Uterus (tissue), 4 donors: ENCODE measurements around the gene FEN1. TPM values are rescaled to one million over a fixed set of nuclear protein-coding genes. Genes with fewer than 3 reads are reported as not detected.

ENCODE experiments used
- DNase-seq, 2 donors: peaks; one replicate each; pipeline ENCODE4 v3.0.0-alpha.2; 2019 to 2020
- H3K27ac ChIP-seq, 2 donors: fragments of 200-600 bp; sonication (generic); 1 replicate in 1 of 2; 2 replicates in 1 of 2; pipeline ENCODE4 v1.5.1; 2016 to 2018
- H3K27me3 ChIP-seq, 2 donors: fragments of 200-600 bp; sonication (generic); one replicate each; pipeline ENCODE4 v1.5.1; 2018 to 2019; ENCODE audit warnings: control low read depth in 1 of 2
- H3K36me3 ChIP-seq, 2 donors: fragments of 200-600 bp; sonication (generic); one replicate each; pipeline ENCODE4 v1.5.1; 2019; ENCODE audit warnings: control low read depth in 1 of 2
- H3K4me1 ChIP-seq, 2 donors: fragments of 200-600 bp; sonication (generic); one replicate each; pipeline ENCODE4 v1.5.1; 2018 to 2019; ENCODE audit warnings: control low read depth in 1 of 2
- H3K4me3 ChIP-seq, 2 donors: fragments of 200-600 bp; sonication (generic); 1 replicate in 1 of 2; 2 replicates in 1 of 2; pipeline ENCODE4 v1.5.1; 2018 to 2019; ENCODE audit warnings: mild to moderate bottlenecking in 1 of 2
- H3K9me3 ChIP-seq, 2 donors: fragments of 200-600 bp; sonication (generic); one replicate each; pipeline ENCODE4 v1.5.1; 2019; ENCODE audit warnings: control low read depth in 1 of 2
- CTCF ChIP-seq, 4 experiments: fragments of 200-600 bp in 2 of 4; fragments of 450-650 bp in 2 of 4; sonication (generic) in 2 of 4; IDR thresholded peaks; one replicate each; pipeline ENCODE4 v1.5.1; 2016 to 2019; ENCODE audit warnings: antibody characterized with exemption in 4 of 4, mild to moderate bottlenecking in 2 of 4, moderate library complexity in 1 of 4
- POLR2A ChIP-seq, 2 donors: fragments of 450-650 bp; IDR thresholded peaks; one replicate each; pipeline ENCODE4 v1.6.1; 2016; ENCODE audit warnings: antibody characterized with exemption in 2 of 2, mild to moderate bottlenecking in 1 of 2, moderate library complexity in 1 of 2
- intact Hi-C: fragments of 100-400 bp; cut with DNase I; formaldehyde crosslinking; loops from one replicate; pipeline ENCODE4 v1.15.1; 2023; ENCODE audit warnings: low total_unique reads
- total RNA-seq, 4 donors: library from RNA; depleted of rRNA in 3 of 4; stranded (reverse); fragments of >200 nt in 3 of 4; gene quantifications; one replicate each; pipeline versions ENCODE4 v1.1.0 to v1.2.4, GENCODE V29; 2014 to 2023
- donor health status: DM: yes; HTN: yes; CAD: no.

Gene FEN1
- total RNA-seq, 4 donors from 2014 or later, result 0.77 to 19.4 (median 6.8) TPM

DNA sequence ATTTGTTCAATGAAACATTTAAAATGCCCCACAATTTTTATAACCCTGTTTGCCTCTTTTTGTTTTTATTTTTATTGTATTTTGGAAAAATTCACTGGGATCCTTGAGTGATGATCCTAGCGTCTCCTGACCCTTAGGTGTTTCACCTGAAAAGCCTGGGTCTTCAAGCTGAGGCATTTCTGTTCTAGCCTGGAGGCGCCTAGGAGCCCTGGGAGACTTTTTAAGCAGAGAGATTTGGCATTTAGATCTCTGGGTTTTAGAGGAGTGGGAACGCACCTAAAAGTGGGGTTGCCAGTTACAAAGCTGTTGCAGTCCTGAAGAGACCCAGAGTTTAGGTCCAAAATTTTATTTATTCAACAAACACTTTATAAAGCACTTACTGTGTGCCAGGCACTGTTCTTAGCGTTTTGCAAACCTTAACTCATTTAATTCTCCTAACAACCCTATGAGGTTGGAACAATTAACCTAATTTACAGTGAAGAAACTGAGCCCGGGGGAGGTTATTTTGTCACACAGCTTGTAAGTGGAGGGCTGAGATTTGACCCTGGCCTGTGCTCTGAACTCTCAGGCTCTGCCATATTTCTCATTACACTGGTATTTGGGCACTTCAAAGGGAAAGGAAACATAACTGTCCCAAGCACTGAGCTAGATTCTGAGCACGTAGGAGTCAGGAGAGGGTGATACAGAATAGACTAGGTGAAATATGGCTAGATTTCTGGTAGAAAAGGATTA is 24.9 kb downstream of the FEN1 start:
- intact Hi-C loops, result no loop called here
- Histone ChIP-seq H3K4me3 (peak overlapping the region; percentile 64 to 93), H3K36me3 (no peaks in the 10 kb centered on the region), H3K27ac (peak overlapping the region; percentile 95 to 98), H3K4me1 (no peaks in the 10 kb centered on the region), H3K9me3 (no peaks in the 10 kb centered on the region), H3K27me3 (no peaks in the 10 kb centered on the region)
- no peak for DNase-seq
- TF ChIP-seq CTCF (IDR thresholded peaks at IDR 0.05) (no peak), POLR2A (IDR thresholded peaks at IDR 0.05) (no peak)

GRCh38 chr11:61820174-61820573 is 27.5 kb downstream of the FEN1 start:
- Histone ChIP-seq H3K36me3 (no peaks in the 10 kb centered on the region), H3K4me3 (no peak overlapping the region), H3K4me1 (no peaks in the 10 kb centered on the region), H3K27me3 (no peaks in the 10 kb centered on the region), H3K27ac (no peak overlapping the region), H3K9me3 (no peaks in the 10 kb centered on the region)
- no peak for DNase-seq
- TF ChIP-seq CTCF (IDR thresholded peaks at IDR 0.05), result no peak
- TF ChIP-seq POLR2A (IDR thresholded peaks at IDR 0.05), result no peak
- intact Hi-C loops, result no loop called here

DNA sequence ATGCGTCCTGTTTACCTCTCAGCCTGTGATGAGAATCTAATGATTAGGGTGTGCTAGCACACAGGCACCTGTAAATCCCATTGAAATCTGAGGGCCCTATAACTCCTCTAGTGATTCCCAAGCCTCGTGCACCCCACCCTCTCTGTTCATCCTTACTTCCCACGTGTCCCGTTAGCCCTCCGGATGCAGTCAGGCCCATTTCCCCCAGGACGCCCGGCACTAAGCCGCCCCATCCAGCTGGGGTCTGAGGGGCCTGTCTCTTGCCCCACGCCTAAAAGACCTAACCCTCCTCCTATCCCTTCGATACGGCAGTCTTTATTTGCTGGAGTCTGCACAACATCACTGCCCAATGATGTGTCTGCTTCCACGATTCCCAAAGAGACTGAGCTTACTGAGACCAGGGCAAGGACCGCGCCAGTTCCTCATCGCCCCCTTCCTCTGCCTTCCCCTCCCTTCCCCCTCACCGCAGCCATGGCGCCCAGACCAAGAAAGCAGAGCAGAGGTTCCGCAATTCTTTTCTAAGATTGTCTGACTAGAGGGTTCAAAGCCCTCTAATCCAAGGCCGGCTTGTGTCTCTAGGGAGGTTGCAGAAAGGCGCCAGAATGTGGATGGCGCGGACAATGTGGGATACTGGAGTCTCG is 34.3 kb downstream of the FEN1 start:
- DNase-seq, result peak in 1 of 2 donors; percentile 27
- Histone ChIP-seq H3K9me3 (no peaks in the 10 kb centered on the region), H3K4me3 (peak overlapping the region; percentile 52 to 67), H3K4me1 (peaks cover 11 to 12% of the 10 kb centered on the region in 2 donors), H3K27ac (peak overlapping the region; percentile 83 to 87), H3K36me3 (no peaks in the 10 kb centered on the region), H3K27me3 (no peaks in the 10 kb centered on the region)
- TF ChIP-seq POLR2A (IDR thresholded peaks at IDR 0.05), result no peak
- no peak for TF ChIP-seq CTCF (IDR thresholded peaks at IDR 0.05)
- intact Hi-C loops, result no loop called here

- TF ChIP-seq POLR2A (IDR thresholded peaks at IDR 0.05) (peak; percentile 43 to 54), CTCF (IDR thresholded peaks at IDR 0.05) (peak in 2 of 4 experiments; percentile 21)
- Histone ChIP-seq H3K27me3 (no peaks in the 10 kb centered on the region), H3K36me3 (no peaks in the 10 kb centered on the region), H3K9me3 (no peaks in the 10 kb centered on the region), H3K4me1 (peaks cover 11 to 16% of the 10 kb centered on the region in 2 donors), H3K27ac (peak within 1 kb of the TSS; percentile 83 to 87), H3K4me3 (peak within 1 kb of the TSS; percentile 52 to 67)
- intact Hi-C loops, result no loop called here
- peak; percentile 90 to 95 for DNase-seq
These were observed 35.1 kb downstream of the FEN1 start, which contains the start of gene FADS2 for GRCh38 chr11:61827571-61828378. TSS of gene FADS2 (plus strand) at chr11:61828300. CDS start at chr11:61828391, 91 bp downstream.

DNA sequence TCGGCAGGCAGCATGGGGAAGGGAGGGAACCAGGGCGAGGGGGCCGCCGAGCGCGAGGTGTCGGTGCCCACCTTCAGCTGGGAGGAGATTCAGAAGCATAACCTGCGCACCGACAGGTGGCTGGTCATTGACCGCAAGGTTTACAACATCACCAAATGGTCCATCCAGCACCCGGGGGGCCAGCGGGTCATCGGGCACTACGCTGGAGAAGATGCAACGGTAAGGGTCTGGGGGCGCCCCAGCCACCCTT is 35.6 kb downstream of the FEN1 start:
- TF ChIP-seq CTCF (IDR thresholded peaks at IDR 0.05) (no peak), POLR2A (IDR thresholded peaks at IDR 0.05) (no peak)
- Histone ChIP-seq H3K4me1 (peaks cover 11 to 16% of the 10 kb centered on the region in 2 donors), H3K9me3 (no peaks in the 10 kb centered on the region), H3K27me3 (no peaks in the 10 kb centered on the region), H3K36me3 (no peaks in the 10 kb centered on the region), H3K4me3 (peak overlapping the region; percentile 52 to 67), H3K27ac (peak overlapping the region; percentile 83 to 87)
- DNase-seq, result no peak
- intact Hi-C loops, result no loop called here
